H9 (cell line): ENCODE measurements around the gene LHPP. TPM values are rescaled to one million over a fixed set of nuclear protein-coding genes. Genes with fewer than 3 reads are reported as not detected.

Experiments used
- DNase-seq: peaks from one replicate; pipeline ENCODE4 v3.0.0-alpha.2; 2017
- H2AFZ ChIP-seq: one replicate; pipeline ENCODE4 v1.6.1; 2013; ENCODE audit warnings: mild to moderate bottlenecking, low read length, control low read depth, moderate library complexity
- H2AK5ac ChIP-seq: 2 replicates; pipeline ENCODE4 v1.6.1; 2013; ENCODE audit warnings: low read length, control low read depth, mixed read lengths; ENCODE audit not compliant: insufficient read length
- H2BK120ac ChIP-seq: one replicate; pipeline ENCODE4 v1.6.1; 2013; ENCODE audit warnings: low read depth, mild to moderate bottlenecking, low read length, control low read depth, inconsistent platforms; ENCODE audit not compliant: poor library complexity, severe bottlenecking
- H2BK12ac ChIP-seq: 2 replicates; pipeline ENCODE4 v1.6.1; 2013; ENCODE audit warnings: low read length, control low read depth, mixed read lengths, low read depth; ENCODE audit not compliant: insufficient read length
- H2BK15ac ChIP-seq: 2 replicates; pipeline ENCODE4 v1.6.1; 2013; ENCODE audit warnings: low read depth, low read length, control low read depth
- H2BK20ac ChIP-seq: one replicate; pipeline ENCODE4 v1.6.1; 2013; ENCODE audit warnings: low read depth, mild to moderate bottlenecking, low read length, control low read depth, inconsistent platforms; ENCODE audit not compliant: poor library complexity, severe bottlenecking
- H2BK5ac ChIP-seq: 2 replicates; pipeline ENCODE4 v1.6.1; 2013; ENCODE audit warnings: low read length, control low read depth, mixed read lengths; ENCODE audit not compliant: insufficient read length
- H3K14ac ChIP-seq: 2 replicates; pipeline ENCODE4 v1.6.1; 2013; ENCODE audit warnings: low read length, control low read depth; ENCODE audit not compliant: insufficient read depth
- H3K18ac ChIP-seq: 2 replicates; pipeline ENCODE4 v1.6.1; 2013; ENCODE audit warnings: low read depth, mild to moderate bottlenecking, mixed read lengths, low read length, control low read depth; ENCODE audit not compliant: insufficient read length
- H3K23ac ChIP-seq: 2 replicates; pipeline ENCODE4 v1.6.1; 2013; ENCODE audit warnings: low read length, control low read depth, mixed read lengths, low read depth; ENCODE audit not compliant: insufficient read length
- H3K23me2 ChIP-seq: 2 replicates; pipeline ENCODE4 v1.6.1; 2013; ENCODE audit warnings: low read depth, mild to moderate bottlenecking, mixed read lengths, low read length, control low read depth; ENCODE audit not compliant: insufficient read length, poor library complexity, severe bottlenecking
- H3K27ac ChIP-seq: 2 replicates; pipeline ENCODE4 v1.5.1; 2013; ENCODE audit warnings: low read length, control low read depth, mixed read lengths, low read depth; ENCODE audit not compliant: insufficient read length
- H3K27me3 ChIP-seq: 2 replicates; pipeline ENCODE4 v1.6.1; 2013; ENCODE audit warnings: low read length, control low read depth, inconsistent platforms; ENCODE audit not compliant: insufficient read depth
- H3K4ac ChIP-seq: 2 replicates; pipeline ENCODE4 v1.6.1; 2013; ENCODE audit warnings: low read depth, mild to moderate bottlenecking, control low read depth, inconsistent platforms, low read length, moderate library complexity
- H3K4me1 ChIP-seq: 2 replicates; pipeline ENCODE4 v1.6.1; 2013; ENCODE audit warnings: low read length, control low read depth, inconsistent platforms; ENCODE audit not compliant: insufficient read depth
- H3K4me2 ChIP-seq: 2 replicates; pipeline ENCODE4 v1.6.1; 2013; ENCODE audit warnings: low read length, control low read depth, mixed read lengths; ENCODE audit not compliant: insufficient read length, insufficient read depth
- H3K56ac ChIP-seq: 2 replicates; pipeline ENCODE4 v1.6.1; 2013; ENCODE audit warnings: low read depth, mild to moderate bottlenecking, mixed read lengths, low read length, control low read depth; ENCODE audit not compliant: insufficient read length
- H3K79me1 ChIP-seq: 2 replicates; pipeline ENCODE4 v1.6.1; 2013; ENCODE audit warnings: low read depth, mild to moderate bottlenecking, moderate library complexity, low read length, control low read depth, inconsistent platforms; ENCODE audit not compliant: insufficient read depth, poor library complexity, severe bottlenecking
- H3K79me2 ChIP-seq: 2 replicates; pipeline ENCODE4 v1.6.1; 2013; ENCODE audit warnings: low read length, control low read depth, inconsistent platforms; ENCODE audit not compliant: insufficient read depth
- H3K9ac ChIP-seq: 2 replicates; pipeline ENCODE4 v1.6.1; 2013; ENCODE audit warnings: low read length, control low read depth, mixed read lengths; ENCODE audit not compliant: insufficient read length; ENCODE audit errors: extremely low read depth
- H3K9me3 ChIP-seq: one replicate; pipeline ENCODE4 v1.6.1; 2013; ENCODE audit warnings: low read depth, low read length, inconsistent platforms; ENCODE audit not compliant: control insufficient read depth
- H3T11ph ChIP-seq: one replicate; pipeline ENCODE4 v1.6.1; 2013; ENCODE audit warnings: mild to moderate bottlenecking, low read length, control low read depth, inconsistent platforms
- H4K20me1 ChIP-seq: one replicate; pipeline ENCODE4 v1.6.1; 2013; ENCODE audit not compliant: control insufficient read depth, insufficient read length, insufficient read depth
- H4K5ac ChIP-seq: 2 replicates; pipeline ENCODE4 v1.6.1; 2013; ENCODE audit warnings: low read depth, mild to moderate bottlenecking, mixed read lengths, low read length, control low read depth; ENCODE audit not compliant: insufficient read length
- H4K8ac ChIP-seq: replicated peaks from 2 replicates; pipeline ENCODE4 v1.6.1; 2013; ENCODE audit warnings: low read length, control low read depth, mixed read lengths, low read depth; ENCODE audit not compliant: insufficient read length
- H4K91ac ChIP-seq: 2 replicates; pipeline ENCODE4 v1.6.1; 2013; ENCODE audit warnings: low read depth, mild to moderate bottlenecking, moderate library complexity, mixed read lengths, low read length, control low read depth; ENCODE audit not compliant: insufficient read length
- H3K27ac Mint-ChIP-seq, 3 experiments: 2 replicates in 2 of 3; 3 replicates in 1 of 3; pipeline ENCODE4 v1.8.0; 2020 to 2021; ENCODE audit warnings: mixed read lengths in 3 of 3, mild to moderate bottlenecking in 1 of 3, moderate library complexity in 1 of 3
- H3K27me3 Mint-ChIP-seq: 2 replicates; pipeline ENCODE4 v1.8.0; 2021; ENCODE audit warnings: low read depth, mild to moderate bottlenecking, moderate library complexity, mixed read lengths
- H3K36me3 Mint-ChIP-seq, 3 experiments: 2 replicates in 2 of 3; 3 replicates in 1 of 3; pipeline ENCODE4 v1.8.0; 2020 to 2021; ENCODE audit warnings: low read depth in 3 of 3, mixed read lengths in 3 of 3; ENCODE audit not compliant: insufficient read depth in 1 of 3
- H3K4me1 Mint-ChIP-seq, 2 experiments: 2 replicates each; pipeline ENCODE4 v1.8.0; 2020; ENCODE audit warnings: mixed read lengths in 2 of 2
- H3K4me3 Mint-ChIP-seq, 2 experiments: 2 replicates in 1 of 2; 3 replicates in 1 of 2; pipeline ENCODE4 v1.8.0; 2020 to 2021; ENCODE audit warnings: mild to moderate bottlenecking in 2 of 2, mixed read lengths in 2 of 2, moderate library complexity in 1 of 2
- H3K9me3 Mint-ChIP-seq, 2 experiments: 2 replicates in 1 of 2; 3 replicates in 1 of 2; pipeline ENCODE4 v1.8.0; 2020; ENCODE audit warnings: mild to moderate bottlenecking in 2 of 2, mixed read lengths in 2 of 2, moderate library complexity in 1 of 2
- WGBS: extraction: QIAGEN DNeasy Blood & Tissue Kit; methylation state at CpG from one replicate; pipeline ENCODE4 v1.1.7; 2013; ENCODE audit warnings: missing lambda C conversion rate, low lambda C conversion rate, mixed read lengths; ENCODE audit not compliant: insufficient read length; ENCODE audit errors: extremely low coverage; 5-methylcytosine and 5-hydroxymethylcytosine counted together
- total RNA-seq: library from RNA; stranded (reverse); gene quantifications from 2 replicates; pipeline ENCODE4 v1.2.1, GENCODE V29; 2021
- TF ChIP-seq, protein P1 (sequence below): fragments of 200-600 bp; sonication (generic); conservative IDR thresholded peaks from 3 replicates; pipeline ENCODE4 v1.8.0; 2021; ENCODE audit warnings: antibody characterized with exemption, mild to moderate bottlenecking

LHPP gene
- total RNA-seq, 1 experiment from 2014 or later: 29.6 TPM

DNA sequence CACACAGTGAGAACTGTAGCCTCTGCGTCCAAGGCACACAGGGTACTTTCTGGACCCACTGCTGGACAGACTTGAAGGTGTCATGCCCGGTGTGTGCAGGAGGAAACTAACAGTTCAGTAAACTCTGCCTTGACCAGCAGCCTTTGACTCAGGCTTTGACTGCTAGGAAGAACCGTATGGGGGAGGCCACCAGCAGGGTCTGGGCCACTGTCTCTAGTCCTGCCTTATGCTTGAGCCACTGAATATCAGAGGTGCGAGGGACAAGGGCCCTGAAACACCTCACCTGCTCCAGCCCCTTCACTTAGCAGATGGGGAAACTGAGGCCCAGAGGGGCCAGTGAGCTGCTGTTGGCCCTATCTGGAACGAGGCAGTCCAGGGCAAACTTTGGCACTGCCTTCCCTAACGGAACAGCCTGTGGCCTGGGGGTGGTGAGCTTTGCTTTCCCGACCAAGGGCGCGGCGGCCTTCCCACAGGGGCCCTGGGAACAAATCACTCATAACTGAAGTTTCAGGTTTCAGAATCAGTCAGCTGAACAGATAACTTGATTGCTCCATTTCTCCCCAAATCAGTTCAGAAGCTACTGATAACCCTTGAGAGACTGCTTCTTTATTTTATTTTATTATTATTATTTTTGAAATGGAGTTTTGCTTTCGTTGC lies 152.5 kb downstream of the LHPP start:
- Histone ChIP-seq H3K27me3 (no peaks in the 10 kb centered on the region), H3K9ac (no peak overlapping the region), H2BK20ac (no peak overlapping the region), H3K23me2 (no peaks in the 10 kb centered on the region), H3K27ac (no peak overlapping the region), H4K91ac (no peak overlapping the region), H4K5ac (no peak overlapping the region), H2BK15ac (no peak overlapping the region), H4K8ac (no peak overlapping the region), H3K4me2 (no peak overlapping the region), H2BK5ac (no peak overlapping the region), H3K79me2 (no peaks in the 10 kb centered on the region), H2AK5ac (no peak overlapping the region), H3K56ac (no peak overlapping the region), H3T11ph (no peak overlapping the region), H3K4ac (no peak overlapping the region), H3K9me3 (no peaks in the 10 kb centered on the region), H2BK12ac (no peak overlapping the region), H2AFZ (no peak overlapping the region), H3K14ac (no peak overlapping the region), H2BK120ac (no peak overlapping the region), H3K23ac (no peak overlapping the region), H3K4me1 (peaks cover 2% of the 10 kb centered on the region; the same call in 1 of the 2 replicates), H3K18ac (peak overlapping the region; percentile 27), H3K79me1 (no peaks in the 10 kb centered on the region), H4K20me1 (no peaks in the 10 kb centered on the region)
- Mint-ChIP-seq H3K4me1 (peaks cover 7 to 18% of the 10 kb centered on the region in 2 experiments), H3K4me3 (no peak overlapping the region), H3K9me3 (no peaks in the 10 kb centered on the region), H3K27me3 (no peaks in the 10 kb centered on the region), H3K27ac (no peak overlapping the region), H3K36me3 (0 out of 7 replicates have a peak, but pooled peaks cover 0 to 2% (median 0%) of the 10 kb centered on the region in 3 experiments)
- TF ChIP-seq, protein P1, sequence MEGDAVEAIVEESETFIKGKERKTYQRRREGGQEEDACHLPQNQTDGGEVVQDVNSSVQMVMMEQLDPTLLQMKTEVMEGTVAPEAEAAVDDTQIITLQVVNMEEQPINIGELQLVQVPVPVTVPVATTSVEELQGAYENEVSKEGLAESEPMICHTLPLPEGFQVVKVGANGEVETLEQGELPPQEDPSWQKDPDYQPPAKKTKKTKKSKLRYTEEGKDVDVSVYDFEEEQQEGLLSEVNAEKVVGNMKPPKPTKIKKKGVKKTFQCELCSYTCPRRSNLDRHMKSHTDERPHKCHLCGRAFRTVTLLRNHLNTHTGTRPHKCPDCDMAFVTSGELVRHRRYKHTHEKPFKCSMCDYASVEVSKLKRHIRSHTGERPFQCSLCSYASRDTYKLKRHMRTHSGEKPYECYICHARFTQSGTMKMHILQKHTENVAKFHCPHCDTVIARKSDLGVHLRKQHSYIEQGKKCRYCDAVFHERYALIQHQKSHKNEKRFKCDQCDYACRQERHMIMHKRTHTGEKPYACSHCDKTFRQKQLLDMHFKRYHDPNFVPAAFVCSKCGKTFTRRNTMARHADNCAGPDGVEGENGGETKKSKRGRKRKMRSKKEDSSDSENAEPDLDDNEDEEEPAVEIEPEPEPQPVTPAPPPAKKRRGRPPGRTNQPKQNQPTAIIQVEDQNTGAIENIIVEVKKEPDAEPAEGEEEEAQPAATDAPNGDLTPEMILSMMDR: no peak
- WGBS: no CpG with 5 or more reads among the region's 11 CpGs
- no peak for DNase-seq
